H9 (cell line): ENCODE measurements around the gene PTH2R. TPM values are rescaled to one million over a fixed set of nuclear protein-coding genes. Genes with fewer than 3 reads are reported as not detected.

Experiments
- DNase-seq: peaks from one replicate; pipeline ENCODE4 v3.0.0-alpha.2; 2017
- H2AFZ ChIP-seq: one replicate; pipeline ENCODE4 v1.6.1; 2013; ENCODE audit warnings: mild to moderate bottlenecking, low read length, control low read depth, moderate library complexity
- H2AK5ac ChIP-seq: 2 replicates; pipeline ENCODE4 v1.6.1; 2013; ENCODE audit warnings: low read length, control low read depth, mixed read lengths; ENCODE audit not compliant: insufficient read length
- H2BK120ac ChIP-seq: one replicate; pipeline ENCODE4 v1.6.1; 2013; ENCODE audit warnings: low read depth, mild to moderate bottlenecking, low read length, control low read depth, inconsistent platforms; ENCODE audit not compliant: poor library complexity, severe bottlenecking
- H2BK12ac ChIP-seq: 2 replicates; pipeline ENCODE4 v1.6.1; 2013; ENCODE audit warnings: low read length, control low read depth, mixed read lengths, low read depth; ENCODE audit not compliant: insufficient read length
- H2BK15ac ChIP-seq: 2 replicates; pipeline ENCODE4 v1.6.1; 2013; ENCODE audit warnings: low read depth, low read length, control low read depth
- H2BK20ac ChIP-seq: one replicate; pipeline ENCODE4 v1.6.1; 2013; ENCODE audit warnings: low read depth, mild to moderate bottlenecking, low read length, control low read depth, inconsistent platforms; ENCODE audit not compliant: poor library complexity, severe bottlenecking
- H2BK5ac ChIP-seq: 2 replicates; pipeline ENCODE4 v1.6.1; 2013; ENCODE audit warnings: low read length, control low read depth, mixed read lengths; ENCODE audit not compliant: insufficient read length
- H3K14ac ChIP-seq: 2 replicates; pipeline ENCODE4 v1.6.1; 2013; ENCODE audit warnings: low read length, control low read depth; ENCODE audit not compliant: insufficient read depth
- H3K18ac ChIP-seq: 2 replicates; pipeline ENCODE4 v1.6.1; 2013; ENCODE audit warnings: low read depth, mild to moderate bottlenecking, mixed read lengths, low read length, control low read depth; ENCODE audit not compliant: insufficient read length
- H3K23ac ChIP-seq: 2 replicates; pipeline ENCODE4 v1.6.1; 2013; ENCODE audit warnings: low read length, control low read depth, mixed read lengths, low read depth; ENCODE audit not compliant: insufficient read length
- H3K23me2 ChIP-seq: 2 replicates; pipeline ENCODE4 v1.6.1; 2013; ENCODE audit warnings: low read depth, mild to moderate bottlenecking, mixed read lengths, low read length, control low read depth; ENCODE audit not compliant: insufficient read length, poor library complexity, severe bottlenecking
- H3K27ac ChIP-seq: 2 replicates; pipeline ENCODE4 v1.5.1; 2013; ENCODE audit warnings: low read length, control low read depth, mixed read lengths, low read depth; ENCODE audit not compliant: insufficient read length
- H3K27me3 ChIP-seq: 2 replicates; pipeline ENCODE4 v1.6.1; 2013; ENCODE audit warnings: low read length, control low read depth, inconsistent platforms; ENCODE audit not compliant: insufficient read depth
- H3K4ac ChIP-seq: 2 replicates; pipeline ENCODE4 v1.6.1; 2013; ENCODE audit warnings: low read depth, mild to moderate bottlenecking, control low read depth, inconsistent platforms, low read length, moderate library complexity
- H3K4me1 ChIP-seq: 2 replicates; pipeline ENCODE4 v1.6.1; 2013; ENCODE audit warnings: low read length, control low read depth, inconsistent platforms; ENCODE audit not compliant: insufficient read depth
- H3K4me2 ChIP-seq: 2 replicates; pipeline ENCODE4 v1.6.1; 2013; ENCODE audit warnings: low read length, control low read depth, mixed read lengths; ENCODE audit not compliant: insufficient read length, insufficient read depth
- H3K56ac ChIP-seq: 2 replicates; pipeline ENCODE4 v1.6.1; 2013; ENCODE audit warnings: low read depth, mild to moderate bottlenecking, mixed read lengths, low read length, control low read depth; ENCODE audit not compliant: insufficient read length
- H3K79me1 ChIP-seq: 2 replicates; pipeline ENCODE4 v1.6.1; 2013; ENCODE audit warnings: low read depth, mild to moderate bottlenecking, moderate library complexity, low read length, control low read depth, inconsistent platforms; ENCODE audit not compliant: insufficient read depth, poor library complexity, severe bottlenecking
- H3K79me2 ChIP-seq: 2 replicates; pipeline ENCODE4 v1.6.1; 2013; ENCODE audit warnings: low read length, control low read depth, inconsistent platforms; ENCODE audit not compliant: insufficient read depth
- H3K9ac ChIP-seq: 2 replicates; pipeline ENCODE4 v1.6.1; 2013; ENCODE audit warnings: low read length, control low read depth, mixed read lengths; ENCODE audit not compliant: insufficient read length; ENCODE audit errors: extremely low read depth
- H3K9me3 ChIP-seq: one replicate; pipeline ENCODE4 v1.6.1; 2013; ENCODE audit warnings: low read depth, low read length, inconsistent platforms; ENCODE audit not compliant: control insufficient read depth
- H3T11ph ChIP-seq: one replicate; pipeline ENCODE4 v1.6.1; 2013; ENCODE audit warnings: mild to moderate bottlenecking, low read length, control low read depth, inconsistent platforms
- H4K20me1 ChIP-seq: one replicate; pipeline ENCODE4 v1.6.1; 2013; ENCODE audit not compliant: control insufficient read depth, insufficient read length, insufficient read depth
- H4K5ac ChIP-seq: 2 replicates; pipeline ENCODE4 v1.6.1; 2013; ENCODE audit warnings: low read depth, mild to moderate bottlenecking, mixed read lengths, low read length, control low read depth; ENCODE audit not compliant: insufficient read length
- H4K8ac ChIP-seq: replicated peaks from 2 replicates; pipeline ENCODE4 v1.6.1; 2013; ENCODE audit warnings: low read length, control low read depth, mixed read lengths, low read depth; ENCODE audit not compliant: insufficient read length
- H4K91ac ChIP-seq: 2 replicates; pipeline ENCODE4 v1.6.1; 2013; ENCODE audit warnings: low read depth, mild to moderate bottlenecking, moderate library complexity, mixed read lengths, low read length, control low read depth; ENCODE audit not compliant: insufficient read length
- H3K27ac Mint-ChIP-seq, 3 experiments: 2 replicates in 2 of 3; 3 replicates in 1 of 3; pipeline ENCODE4 v1.8.0; 2020 to 2021; ENCODE audit warnings: mixed read lengths in 3 of 3, mild to moderate bottlenecking in 1 of 3, moderate library complexity in 1 of 3
- H3K27me3 Mint-ChIP-seq: 2 replicates; pipeline ENCODE4 v1.8.0; 2021; ENCODE audit warnings: low read depth, mild to moderate bottlenecking, moderate library complexity, mixed read lengths
- H3K36me3 Mint-ChIP-seq, 3 experiments: 2 replicates in 2 of 3; 3 replicates in 1 of 3; pipeline ENCODE4 v1.8.0; 2020 to 2021; ENCODE audit warnings: low read depth in 3 of 3, mixed read lengths in 3 of 3; ENCODE audit not compliant: insufficient read depth in 1 of 3
- H3K4me1 Mint-ChIP-seq, 2 experiments: 2 replicates each; pipeline ENCODE4 v1.8.0; 2020; ENCODE audit warnings: mixed read lengths in 2 of 2
- H3K4me3 Mint-ChIP-seq, 2 experiments: 2 replicates in 1 of 2; 3 replicates in 1 of 2; pipeline ENCODE4 v1.8.0; 2020 to 2021; ENCODE audit warnings: mild to moderate bottlenecking in 2 of 2, mixed read lengths in 2 of 2, moderate library complexity in 1 of 2
- H3K9me3 Mint-ChIP-seq, 2 experiments: 2 replicates in 1 of 2; 3 replicates in 1 of 2; pipeline ENCODE4 v1.8.0; 2020; ENCODE audit warnings: mild to moderate bottlenecking in 2 of 2, mixed read lengths in 2 of 2, moderate library complexity in 1 of 2
- total RNA-seq: library from RNA; stranded (reverse); gene quantifications from 2 replicates; pipeline ENCODE4 v1.2.1, GENCODE V29; 2021
- TF ChIP-seq, protein P1 (sequence below): fragments of 200-600 bp; sonication (generic); conservative IDR thresholded peaks from 3 replicates; pipeline ENCODE4 v1.8.0; 2021; ENCODE audit warnings: antibody characterized with exemption, mild to moderate bottlenecking

PTH2R gene
- total RNA-seq, 1 experiment from 2014 or later: 0.20 TPM

DNA sequence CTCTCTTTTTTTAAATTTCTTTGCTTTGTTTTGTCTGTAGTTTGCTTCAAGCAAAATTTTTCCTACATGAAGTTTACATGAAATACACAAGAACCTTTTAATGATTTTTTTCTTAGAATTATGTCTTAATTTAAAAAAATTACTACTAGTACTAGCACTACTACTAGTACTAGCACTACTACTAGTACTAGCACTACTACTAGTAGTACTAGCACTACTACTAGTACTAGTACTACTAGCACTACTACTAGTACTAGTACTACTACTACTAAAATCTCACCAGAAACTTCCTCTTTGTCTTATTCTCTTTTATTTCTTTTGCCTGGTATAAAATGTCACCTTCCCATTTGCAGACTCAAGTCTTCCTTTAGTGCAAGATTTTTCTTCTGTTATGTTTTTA lies 71.1 kb downstream of the PTH2R start:
- no peak overlapping the region for H3K14ac ChIP-seq
- Mint-ChIP-seq H3K4me3 (no peak overlapping the region), H3K9me3 (peaks cover 9 to 12% of the 10 kb centered on the region in 2 experiments; a peak in 4 of 5 replicates), H3K36me3 (peaks cover 8 to 12% (median 8%) of the 10 kb centered on the region in 3 experiments), H3K4me1 (no peaks in the 10 kb centered on the region), H3K27me3 (peaks cover 1% of the 10 kb centered on the region; the same call in 1 of the 2 replicates), H3K27ac (no peak overlapping the region)
- no peak overlapping the region for H4K5ac ChIP-seq
- no peak overlapping the region for H2BK5ac ChIP-seq
- no peak overlapping the region for H3K27ac ChIP-seq
- H2BK12ac ChIP-seq: no peak overlapping the region
- no peak overlapping the region for H2BK120ac ChIP-seq
- no peak overlapping the region for H3K56ac ChIP-seq
- no peaks in the 10 kb centered on the region for H3K79me2 ChIP-seq
- no peak overlapping the region for H3K4me2 ChIP-seq
- H3K9me3 ChIP-seq: no peaks in the 10 kb centered on the region
- H4K8ac ChIP-seq: no peak overlapping the region
- H3K23me2 ChIP-seq: no peaks in the 10 kb centered on the region
- no peak overlapping the region for H3K4ac ChIP-seq
- H3K18ac ChIP-seq: no peak overlapping the region
- H3K23ac ChIP-seq: no peak overlapping the region
- no peak overlapping the region for H2BK15ac ChIP-seq
- H2BK20ac ChIP-seq: no peak overlapping the region
- H4K91ac ChIP-seq: no peak overlapping the region
- H4K20me1 ChIP-seq: no peaks in the 10 kb centered on the region
- H3K27me3 ChIP-seq: no peaks in the 10 kb centered on the region
- DNase-seq: no peak
- H2AK5ac ChIP-seq: no peak overlapping the region
- no peak overlapping the region for H3K9ac ChIP-seq
- no peak overlapping the region for H2AFZ ChIP-seq
- no peak overlapping the region for H3T11ph ChIP-seq
- TF ChIP-seq, protein P1, sequence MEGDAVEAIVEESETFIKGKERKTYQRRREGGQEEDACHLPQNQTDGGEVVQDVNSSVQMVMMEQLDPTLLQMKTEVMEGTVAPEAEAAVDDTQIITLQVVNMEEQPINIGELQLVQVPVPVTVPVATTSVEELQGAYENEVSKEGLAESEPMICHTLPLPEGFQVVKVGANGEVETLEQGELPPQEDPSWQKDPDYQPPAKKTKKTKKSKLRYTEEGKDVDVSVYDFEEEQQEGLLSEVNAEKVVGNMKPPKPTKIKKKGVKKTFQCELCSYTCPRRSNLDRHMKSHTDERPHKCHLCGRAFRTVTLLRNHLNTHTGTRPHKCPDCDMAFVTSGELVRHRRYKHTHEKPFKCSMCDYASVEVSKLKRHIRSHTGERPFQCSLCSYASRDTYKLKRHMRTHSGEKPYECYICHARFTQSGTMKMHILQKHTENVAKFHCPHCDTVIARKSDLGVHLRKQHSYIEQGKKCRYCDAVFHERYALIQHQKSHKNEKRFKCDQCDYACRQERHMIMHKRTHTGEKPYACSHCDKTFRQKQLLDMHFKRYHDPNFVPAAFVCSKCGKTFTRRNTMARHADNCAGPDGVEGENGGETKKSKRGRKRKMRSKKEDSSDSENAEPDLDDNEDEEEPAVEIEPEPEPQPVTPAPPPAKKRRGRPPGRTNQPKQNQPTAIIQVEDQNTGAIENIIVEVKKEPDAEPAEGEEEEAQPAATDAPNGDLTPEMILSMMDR: no peak
- no peaks in the 10 kb centered on the region for H3K79me1 ChIP-seq
- no peaks in the 10 kb centered on the region for H3K4me1 ChIP-seq
